Psoas muscle (tissue), 8 donors: ENCODE data around the gene TMEM273. TPM values are rescaled to one million over a fixed set of nuclear protein-coding genes. Genes with fewer than 3 reads are reported as not detected.
A peak's percentile ranks its signal among the peaks of the same experiment; 100 is the strongest.

Source experiments
- ATAC-seq, 4 donors: fragments of 200-7000 bp; cut with Tn5 transposase; one replicate each; pipeline ENCODE4 v1.9.1; 2020; ENCODE audit warnings: moderate library complexity in 3 of 4, mild to moderate bottlenecking in 2 of 4
- DNase-seq, 2 donors: peaks; one replicate each; pipeline ENCODE4 v3.0.0-alpha.2; 2020
- H3K27ac ChIP-seq: fragments of 200-600 bp; one replicate; pipeline ENCODE4 v1.8.0; 2022
- H3K27me3 ChIP-seq, 3 donors: fragments of 200-600 bp in 1 of 3; one replicate each; pipeline versions ENCODE4 v1.6.1 to v1.8.0; 2013 to 2022; ENCODE audit warnings: low read length in 2 of 3, mild to moderate bottlenecking in 2 of 3, moderate library complexity in 1 of 3; ENCODE audit not compliant: insufficient read depth in 3 of 3
- H3K36me3 ChIP-seq, 2 donors: fragments of 200-600 bp in 1 of 2; one replicate each; pipeline versions ENCODE4 v1.6.1 to v1.8.0; 2013 to 2022; ENCODE audit warnings: low read depth in 1 of 2, mild to moderate bottlenecking in 1 of 2, moderate library complexity in 1 of 2; ENCODE audit not compliant: insufficient read depth in 1 of 2
- H3K4me1 ChIP-seq: fragments of 200-600 bp; one replicate; pipeline ENCODE4 v1.8.0; 2022
- H3K4me3 ChIP-seq: fragments of 200-600 bp; one replicate; pipeline ENCODE4 v1.8.0; 2022; ENCODE audit warnings: mild to moderate bottlenecking
- H3K9me3 ChIP-seq: fragments of 200-600 bp; one replicate; pipeline ENCODE4 v1.8.0; 2022
- CTCF ChIP-seq: fragments of 200-600 bp; IDR thresholded peaks from one replicate; pipeline ENCODE4 v1.8.0; 2022; ENCODE audit warnings: antibody characterized with exemption
- WGBS, 3 donors: extraction: QIAGEN DNeasy Blood & Tissue Kit; methylation state at CpG; one replicate each; pipeline versions ENCODE4 v1.1.6 to v1.1.7; 2013; 5-methylcytosine and 5-hydroxymethylcytosine counted together
- intact Hi-C, 2 donors: fragments of 100-400 bp; cut with DNase I; formaldehyde crosslinking; loops; one replicate each; pipeline versions ENCODE4 v1.11.0 to v1.14.2; 2022
- polyA plus RNA-seq, 3 donors: library from polyadenylated mRNA; stranded (reverse); fragments of 200-250 nt; gene quantifications; one replicate each; pipeline ENCODE4 v1.2.3, GENCODE V29; 2013
- total RNA-seq, 4 donors: library from RNA; stranded (reverse); fragmentation: NEBNext Ultra II Directional in 2 of 4; extraction: Animal tissue kit (Norgen Biotek cat#: 25700) in 2 of 4; gene quantifications; one replicate each; pipeline versions ENCODE4 v1.2.1 to v1.2.4, GENCODE V29; 2021 to 2023
- donor health status: healthy with polysubstance abuse.
- donor health status: DM: no; HTN: no; CAD: no; lungs with moderate emphysema.
- donor health status: Bipolar disorder and iron deficiency.
- donor health status: healthy.
- donor health status: DM: yes; HTN: yes; CAD: no.
- donor health status: DM: no; HTN: no; CAD: no.
- donor health status: DM: no; HTN: no; CAD: no.
- donor health status: DM: yes; HTN: yes; CAD: no.

Gene TMEM273
- total and polyA plus RNA-seq, 7 donors: 3.5 to 12.0 (median 7.7) TPM

GRCh38 chr10:49134327-49134726 is 53.9 kb downstream of the TMEM273 start:
- no peak for DNase-seq
- peaks cover 3% of the 10 kb centered on the region for H3K4me1 ChIP-seq

DNA sequence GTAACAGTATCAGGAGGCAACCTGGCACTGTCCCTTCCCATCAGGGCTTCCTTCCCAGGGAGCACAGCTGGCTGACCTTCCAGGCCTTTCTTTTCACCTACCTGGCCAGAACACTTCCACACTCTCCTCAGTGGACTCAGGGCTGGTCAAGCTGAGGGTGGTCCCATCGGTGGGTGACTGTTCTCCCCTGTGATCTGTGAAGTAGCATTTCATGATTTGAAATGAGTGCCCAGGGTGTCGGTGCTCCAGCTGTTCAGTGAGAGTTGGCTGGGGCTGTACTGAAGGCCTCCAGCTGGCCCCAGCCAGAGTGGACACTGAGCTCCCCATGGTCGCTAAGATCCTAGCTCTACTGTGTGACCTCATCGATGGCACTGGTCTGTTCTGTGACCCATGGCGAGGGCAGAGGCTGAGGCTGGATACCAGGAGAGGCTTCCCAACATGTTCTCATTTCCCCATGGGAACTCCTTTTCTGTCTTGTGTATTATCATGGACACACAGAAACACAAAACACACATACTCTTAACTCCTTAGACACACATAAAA is 54.4 kb downstream of the TMEM273 start, which contains the start of gene FAM170B:
Gene FAM170B (minus strand): TSS at position 316 of the 543 bp plus-strand sequence. CDS start 103 bp downstream, at position 213.
- Histone ChIP-seq H3K27ac (no peak within 1 kb of the TSS), H3K4me1 (no peaks in the 10 kb centered on the region), H3K4me3 (no peak within 1 kb of the TSS), H3K27me3 (peaks cover 0 to 6% (median 2%) of the 10 kb centered on the region in 3 donors), H3K9me3 (peaks cover 4% of the 10 kb centered on the region), H3K36me3 (no peaks in the 10 kb centered on the region)
- WGBS, 3 donors: 13 to 35% (median 32%) methylated on average over 5 of the region's 5 CpGs
- intact Hi-C loops: no loop called here
- DNase-seq (peak in 1 of 2 donors; percentile 61), ATAC-seq (peak in 1 of 4 donors; percentile 43)
- no peak for TF ChIP-seq CTCF

More at GRCh38 chr10:49134327-49134726, 53.9 kb downstream of the TMEM273 start:
- peaks cover 4% of the 10 kb centered on the region for H3K9me3 ChIP-seq
- ATAC-seq: no peak
- no peak overlapping the region for H3K27ac ChIP-seq
- peaks cover 0 to 6% (median 2%) of the 10 kb centered on the region in 3 donors for H3K27me3 ChIP-seq
- intact Hi-C loops: no loop called here
- H3K36me3 ChIP-seq: no peaks in the 10 kb centered on the region
- 67 to 78% (median 69%) methylated on average over 3 of the region's 3 CpGs for WGBS, 3 donors
- TF ChIP-seq CTCF: no peak
- no peak overlapping the region for H3K4me3 ChIP-seq

DNA sequence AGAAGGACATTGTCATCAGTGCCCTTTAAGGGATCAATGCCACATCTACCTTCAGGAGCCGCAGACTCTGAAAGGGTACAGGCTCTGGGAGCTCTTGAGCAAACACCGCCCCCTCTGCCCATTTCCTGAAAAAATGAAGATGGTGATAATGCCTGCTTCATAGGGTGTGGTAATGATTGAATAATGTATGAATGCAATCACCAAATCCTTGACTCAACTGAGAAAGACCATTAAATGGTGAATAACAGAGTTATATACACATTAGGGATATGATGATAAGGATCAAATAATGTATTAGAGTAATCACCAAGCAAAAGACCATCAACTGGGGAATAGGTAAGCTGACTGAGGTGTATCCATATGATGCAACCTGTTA is 55.8 kb downstream of the TMEM273 start:
- WGBS, 3 donors: 85 to 94% (median 92%) methylated on average over 2 of the region's 2 CpGs
- intact Hi-C loops: no loop called here

DNA sequence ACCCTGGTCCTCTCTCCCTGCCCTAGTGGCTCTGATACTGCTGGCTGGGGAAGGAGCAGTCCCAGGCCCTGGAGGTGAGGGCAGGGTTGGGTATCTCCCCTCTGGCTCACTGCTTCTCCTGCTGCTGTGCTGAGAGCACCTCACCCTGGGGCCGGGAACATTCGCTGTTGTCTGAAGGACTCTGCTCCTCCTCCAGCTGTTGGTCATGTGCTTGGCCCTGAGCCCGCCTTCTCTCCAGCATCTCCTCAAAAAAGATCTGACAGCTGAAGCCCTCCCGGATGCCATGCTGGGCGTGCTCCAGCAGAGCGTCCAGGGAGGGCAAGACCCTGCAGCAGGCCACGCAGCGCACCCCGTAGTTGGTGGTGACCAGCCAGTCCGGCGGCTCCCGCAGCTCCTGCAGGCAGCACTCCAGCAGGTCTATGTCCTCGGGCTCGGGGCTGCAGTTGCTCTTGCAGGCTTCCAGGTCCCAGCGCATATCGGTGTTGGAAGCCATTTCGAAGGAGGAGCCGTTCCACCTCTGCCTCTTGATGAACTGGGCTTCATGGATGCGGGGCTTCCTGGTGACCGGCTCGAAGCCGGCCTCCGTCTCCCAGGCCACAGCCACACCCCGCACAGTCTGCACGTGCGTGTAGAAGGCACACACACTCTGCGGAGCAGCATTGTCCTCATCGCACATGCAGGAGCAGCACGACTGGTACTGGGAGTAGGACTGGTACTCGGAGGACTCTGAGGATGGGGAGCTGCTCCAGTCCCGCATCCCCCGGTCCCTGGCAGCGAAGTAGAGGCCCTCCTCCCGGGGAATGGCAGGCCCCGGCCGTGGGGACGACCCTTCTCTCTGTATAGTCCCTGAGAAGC is 56.5 kb downstream of the TMEM273 start:
- no peak for TF ChIP-seq CTCF
- peak in 2 of 4 donors; percentile 47 to 48 for ATAC-seq
- 39 to 51% (median 40%) methylated on average over 37 of the region's 37 CpGs for WGBS, 3 donors
- Histone ChIP-seq H3K4me1 (no peaks in the 10 kb centered on the region), H3K27ac (no peak overlapping the region), H3K27me3 (peaks cover 0 to 6% (median 2%) of the 10 kb centered on the region in 3 donors), H3K4me3 (peak overlapping the region; percentile 22), H3K36me3 (no peaks in the 10 kb centered on the region), H3K9me3 (peaks cover 4% of the 10 kb centered on the region)
- intact Hi-C loops: no loop called here
- no peak for DNase-seq

More for the DNA sequence above, 55.8 kb downstream of the TMEM273 start:
- Histone ChIP-seq H3K27ac (no peak overlapping the region), H3K36me3 (no peaks in the 10 kb centered on the region), H3K27me3 (peaks cover 0 to 6% (median 2%) of the 10 kb centered on the region in 3 donors), H3K4me3 (no peak overlapping the region), H3K4me1 (no peaks in the 10 kb centered on the region), H3K9me3 (peaks cover 4% of the 10 kb centered on the region)
- TF ChIP-seq CTCF: no peak
- DNase-seq (no peak), ATAC-seq (no peak)
